Measurements from ENCODE around the gene ITPKC.
A peak's percentile ranks its signal among the peaks of the same experiment; 100 is the strongest.

Gene ITPKC

DNA sequence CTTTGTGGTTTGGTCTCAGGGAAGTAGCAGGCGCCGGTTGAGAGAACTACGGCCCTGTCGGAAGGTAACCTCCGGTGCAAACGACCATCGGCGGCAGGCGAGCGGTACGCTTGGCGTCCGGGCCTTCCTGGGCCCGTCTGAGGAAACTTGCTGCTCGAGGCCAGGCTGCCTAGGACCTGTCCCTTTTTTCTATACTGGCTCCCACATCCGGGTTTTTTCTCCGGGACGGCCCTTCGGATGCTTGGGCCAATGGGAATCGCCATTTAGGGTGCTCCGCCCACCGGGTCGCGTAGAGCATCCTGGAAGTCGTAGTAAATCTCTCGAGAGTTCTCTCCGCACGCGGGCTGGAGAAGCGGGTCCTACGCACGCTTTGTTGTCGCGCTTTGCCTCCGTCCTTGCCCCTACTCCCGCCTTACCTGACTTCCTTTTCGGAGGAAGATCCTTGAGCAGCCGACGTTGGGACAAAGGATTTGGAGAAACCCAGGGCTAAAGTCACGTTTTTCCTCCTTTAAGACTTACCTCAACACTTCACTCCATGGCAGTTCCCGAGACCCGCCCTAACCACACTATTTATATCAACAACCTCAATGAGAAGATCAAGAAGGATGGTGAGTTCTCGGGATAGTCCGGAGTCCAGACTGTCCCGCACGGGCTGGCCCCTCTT lies 34.1 kb downstream of the ITPKC start, which contains the start of gene SNRPA:
Gene SNRPA, plus strand, starts transcription at position 330 of the 664 bp plus-strand sequence. Its CDS starts 206 bp downstream, at position 536.
- Histone ChIP-seq H3K4me3 (ENCODE audit: insufficient read length, low read depth) (peak within 1 kb of the TSS; percentile 75), H3K4me1 (ENCODE audit: insufficient read depth, insufficient read length) (peaks cover 13% of the 10 kb centered on the region), H3K36me3 (ENCODE audit: insufficient read depth, insufficient read length, low read length) (peaks cover 33% of the 10 kb centered on the region), H3K27me3 (ENCODE audit: insufficient read depth, insufficient read length) (no peaks in the 10 kb centered on the region), H3K9me3 (ENCODE audit: insufficient read depth, low read length) (no peaks in the 10 kb centered on the region), H3K9ac (ENCODE audit: insufficient read length, low read depth) (peak within 1 kb of the TSS; percentile 99)
- DNase-seq (ENCODE audit: low read depth, low spot score): peak; percentile 95
- TF ChIP-seq SUZ12 (IDR thresholded peaks at IDR 0.05; ENCODE audit: extremely low read depth, insufficient read depth, insufficient read length): no peak
- no peak for TF ChIP-seq YY1 (IDR thresholded peaks at IDR 0.05; ENCODE audit: insufficient read depth, insufficient read length)
- TF ChIP-seq ZNF274 (IDR thresholded peaks at IDR 0.05; ENCODE audit: low read depth, low read length): no peak

- H3K4me1 ChIP-seq (ENCODE audit: insufficient read depth, insufficient read length): peaks cover 16% of the 10 kb centered on the region
- H3K9ac ChIP-seq (ENCODE audit: insufficient read length, low read depth): peak overlapping the region; percentile 26
- peak overlapping the region; percentile 75 for H3K4me3 ChIP-seq (ENCODE audit: insufficient read length, low read depth)
- no peaks in the 10 kb centered on the region for H3K27me3 ChIP-seq (ENCODE audit: insufficient read depth, insufficient read length)
- peaks cover 46% of the 10 kb centered on the region for H3K36me3 ChIP-seq (ENCODE audit: insufficient read depth, insufficient read length, low read length)
- no peaks in the 10 kb centered on the region for H3K9me3 ChIP-seq (ENCODE audit: insufficient read depth, low read length)
- no peak for TF ChIP-seq ZNF274 (IDR thresholded peaks at IDR 0.05; ENCODE audit: low read depth, low read length)
- no peak for TF ChIP-seq YY1 (IDR thresholded peaks at IDR 0.05; ENCODE audit: insufficient read depth, insufficient read length)
- no peak for TF ChIP-seq SUZ12 (IDR thresholded peaks at IDR 0.05; ENCODE audit: extremely low read depth, insufficient read depth, insufficient read length)
- DNase-seq (ENCODE audit: low read depth, low spot score): no peak
Observed at GRCh38 chr19:40752257-40752781, 35.4 kb downstream of the ITPKC start.

DNA sequence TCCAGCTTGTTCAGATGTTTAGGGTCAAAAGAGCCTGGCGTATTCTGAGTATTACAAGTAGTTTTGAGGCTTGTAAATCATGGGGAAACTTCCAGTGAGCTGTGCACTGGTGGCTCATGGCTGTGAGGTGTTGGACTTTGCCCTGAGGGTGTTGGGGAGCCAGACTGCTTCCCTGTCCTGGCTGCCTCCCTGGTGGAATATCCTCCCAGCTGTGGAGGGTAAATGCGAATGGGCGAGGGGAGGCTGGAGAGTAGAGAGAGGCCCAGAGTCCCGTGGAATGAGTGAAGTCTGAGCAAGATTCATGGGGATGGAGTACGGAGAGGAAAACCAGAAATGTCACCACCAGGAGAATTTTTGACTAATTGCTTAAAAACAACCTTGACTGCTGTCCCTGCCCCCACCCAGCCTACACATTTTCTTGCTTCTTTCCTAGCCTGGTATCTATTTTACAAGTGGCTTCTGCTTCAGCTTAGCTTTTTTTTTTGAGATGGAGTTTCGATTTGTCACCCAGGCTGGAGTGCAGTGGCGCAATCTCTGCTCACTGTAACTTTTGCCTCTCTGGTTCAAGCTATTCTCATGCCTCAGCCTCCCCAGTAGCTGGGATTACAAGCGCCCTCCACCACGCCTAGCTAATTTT lies 37.8 kb downstream of the ITPKC start:
- no peak for DNase-seq (ENCODE audit: low read depth, low spot score)
- peaks cover 63% of the 10 kb centered on the region for H3K36me3 ChIP-seq (ENCODE audit: insufficient read depth, insufficient read length, low read length)
- peaks cover 13% of the 10 kb centered on the region for H3K4me1 ChIP-seq (ENCODE audit: insufficient read depth, insufficient read length)
- H3K4me3 ChIP-seq (ENCODE audit: insufficient read length, low read depth): peak overlapping the region; percentile 9
- H3K9me3 ChIP-seq (ENCODE audit: insufficient read depth, low read length): no peaks in the 10 kb centered on the region
- TF ChIP-seq YY1 (IDR thresholded peaks at IDR 0.05; ENCODE audit: insufficient read depth, insufficient read length) (no peak), ZNF274 (IDR thresholded peaks at IDR 0.05; ENCODE audit: low read depth, low read length) (no peak), SUZ12 (IDR thresholded peaks at IDR 0.05; ENCODE audit: extremely low read depth, insufficient read depth, insufficient read length) (no peak)
- no peak overlapping the region for H3K9ac ChIP-seq (ENCODE audit: insufficient read length, low read depth)
- H3K27me3 ChIP-seq (ENCODE audit: insufficient read depth, insufficient read length): no peaks in the 10 kb centered on the region

- TF ChIP-seq ZNF274 (IDR thresholded peaks at IDR 0.05; ENCODE audit: low read depth, low read length) (no peak), YY1 (IDR thresholded peaks at IDR 0.05; ENCODE audit: insufficient read depth, insufficient read length) (no peak), SUZ12 (IDR thresholded peaks at IDR 0.05; ENCODE audit: extremely low read depth, insufficient read depth, insufficient read length) (no peak)
- H3K9ac ChIP-seq (ENCODE audit: insufficient read length, low read depth): no peak overlapping the region
- H3K36me3 ChIP-seq (ENCODE audit: insufficient read depth, insufficient read length, low read length): peaks cover 68% of the 10 kb centered on the region
- no peaks in the 10 kb centered on the region for H3K9me3 ChIP-seq (ENCODE audit: insufficient read depth, low read length)
- no peak for DNase-seq (ENCODE audit: low read depth, low spot score)
- peaks cover 13% of the 10 kb centered on the region for H3K4me1 ChIP-seq (ENCODE audit: insufficient read depth, insufficient read length)
- H3K4me3 ChIP-seq (ENCODE audit: insufficient read length, low read depth): no peak overlapping the region
- no peaks in the 10 kb centered on the region for H3K27me3 ChIP-seq (ENCODE audit: insufficient read depth, insufficient read length)
Observed at GRCh38 chr19:40755248-40755624, 38.3 kb downstream of the ITPKC start.

- no peak overlapping the region for H3K4me3 ChIP-seq (ENCODE audit: insufficient read length, low read depth)
- no peak for DNase-seq (ENCODE audit: low read depth, low spot score)
- H3K9me3 ChIP-seq (ENCODE audit: insufficient read depth, low read length): no peaks in the 10 kb centered on the region
- H3K4me1 ChIP-seq (ENCODE audit: insufficient read depth, insufficient read length): peaks cover 13% of the 10 kb centered on the region
- TF ChIP-seq ZNF274 (IDR thresholded peaks at IDR 0.05; ENCODE audit: low read depth, low read length) (no peak), YY1 (IDR thresholded peaks at IDR 0.05; ENCODE audit: insufficient read depth, insufficient read length) (no peak), SUZ12 (IDR thresholded peaks at IDR 0.05; ENCODE audit: extremely low read depth, insufficient read depth, insufficient read length) (no peak)
- H3K27me3 ChIP-seq (ENCODE audit: insufficient read depth, insufficient read length): no peaks in the 10 kb centered on the region
- peaks cover 74% of the 10 kb centered on the region for H3K36me3 ChIP-seq (ENCODE audit: insufficient read depth, insufficient read length, low read length)
- no peak overlapping the region for H3K9ac ChIP-seq (ENCODE audit: insufficient read length, low read depth)
Observed at GRCh38 chr19:40755791-40756190, 38.9 kb downstream of the ITPKC start.

- H3K27me3 ChIP-seq (ENCODE audit: insufficient read depth, insufficient read length): no peaks in the 10 kb centered on the region
- no peak overlapping the region for H3K4me3 ChIP-seq (ENCODE audit: insufficient read length, low read depth)
- H3K9me3 ChIP-seq (ENCODE audit: insufficient read depth, low read length): no peaks in the 10 kb centered on the region
- H3K36me3 ChIP-seq (ENCODE audit: insufficient read depth, insufficient read length, low read length): peaks cover 78% of the 10 kb centered on the region
- no peak for DNase-seq (ENCODE audit: low read depth, low spot score)
- H3K9ac ChIP-seq (ENCODE audit: insufficient read length, low read depth): no peak overlapping the region
- TF ChIP-seq ZNF274 (IDR thresholded peaks at IDR 0.05; ENCODE audit: low read depth, low read length) (no peak), YY1 (IDR thresholded peaks at IDR 0.05; ENCODE audit: insufficient read depth, insufficient read length) (no peak), SUZ12 (IDR thresholded peaks at IDR 0.05; ENCODE audit: extremely low read depth, insufficient read depth, insufficient read length) (no peak)
- H3K4me1 ChIP-seq (ENCODE audit: insufficient read depth, insufficient read length): peaks cover 13% of the 10 kb centered on the region
Observed at GRCh38 chr19:40756502-40757110, 39.7 kb downstream of the ITPKC start.

- Histone ChIP-seq H3K9me3 (ENCODE audit: insufficient read depth, low read length) (no peaks in the 10 kb centered on the region), H3K36me3 (ENCODE audit: insufficient read depth, insufficient read length, low read length) (peaks cover 86% of the 10 kb centered on the region), H3K9ac (ENCODE audit: insufficient read length, low read depth) (no peak overlapping the region), H3K27me3 (ENCODE audit: insufficient read depth, insufficient read length) (no peaks in the 10 kb centered on the region), H3K4me3 (ENCODE audit: insufficient read length, low read depth) (no peak overlapping the region), H3K4me1 (ENCODE audit: insufficient read depth, insufficient read length) (peaks cover 13% of the 10 kb centered on the region)
- no peak for DNase-seq (ENCODE audit: low read depth, low spot score)
- TF ChIP-seq YY1 (IDR thresholded peaks at IDR 0.05; ENCODE audit: insufficient read depth, insufficient read length) (no peak), SUZ12 (IDR thresholded peaks at IDR 0.05; ENCODE audit: extremely low read depth, insufficient read depth, insufficient read length) (no peak)
Observed at GRCh38 chr19:40758491-40758890, 41.6 kb downstream of the ITPKC start.
